GM12873 (cell line): ENCODE data around the gene KLF13.

Experiments
- TF ChIP-seq, protein P1 (sequence below): IDR thresholded peaks from 2 replicates; pipeline ENCODE4 v1.5.1; 2012; ENCODE audit warnings: low read depth, mild to moderate bottlenecking, moderate library complexity, low read length, control low read depth; ENCODE audit not compliant: insufficient read depth; ENCODE audit errors: missing control alignments

Gene KLF13

DNA sequence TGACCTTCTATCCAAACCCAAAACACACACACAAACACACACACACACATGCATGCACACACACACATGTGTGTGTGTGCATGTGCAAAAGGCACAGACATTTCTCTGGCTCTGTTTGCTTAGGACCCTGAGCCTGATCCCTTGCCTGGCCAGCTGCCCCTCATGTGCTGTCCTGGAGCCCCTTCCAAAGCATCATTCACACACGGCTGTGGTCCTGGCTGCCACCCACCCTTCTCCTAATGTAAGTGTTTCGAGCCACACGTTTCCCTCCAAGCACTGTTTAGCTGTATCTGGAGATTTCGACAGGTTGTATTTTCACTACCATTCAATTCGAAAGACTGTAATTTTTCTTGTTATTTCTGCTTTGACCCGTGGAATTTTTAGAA is 45.8 kb upstream of the KLF13 start:
- TF ChIP-seq, protein P1, sequence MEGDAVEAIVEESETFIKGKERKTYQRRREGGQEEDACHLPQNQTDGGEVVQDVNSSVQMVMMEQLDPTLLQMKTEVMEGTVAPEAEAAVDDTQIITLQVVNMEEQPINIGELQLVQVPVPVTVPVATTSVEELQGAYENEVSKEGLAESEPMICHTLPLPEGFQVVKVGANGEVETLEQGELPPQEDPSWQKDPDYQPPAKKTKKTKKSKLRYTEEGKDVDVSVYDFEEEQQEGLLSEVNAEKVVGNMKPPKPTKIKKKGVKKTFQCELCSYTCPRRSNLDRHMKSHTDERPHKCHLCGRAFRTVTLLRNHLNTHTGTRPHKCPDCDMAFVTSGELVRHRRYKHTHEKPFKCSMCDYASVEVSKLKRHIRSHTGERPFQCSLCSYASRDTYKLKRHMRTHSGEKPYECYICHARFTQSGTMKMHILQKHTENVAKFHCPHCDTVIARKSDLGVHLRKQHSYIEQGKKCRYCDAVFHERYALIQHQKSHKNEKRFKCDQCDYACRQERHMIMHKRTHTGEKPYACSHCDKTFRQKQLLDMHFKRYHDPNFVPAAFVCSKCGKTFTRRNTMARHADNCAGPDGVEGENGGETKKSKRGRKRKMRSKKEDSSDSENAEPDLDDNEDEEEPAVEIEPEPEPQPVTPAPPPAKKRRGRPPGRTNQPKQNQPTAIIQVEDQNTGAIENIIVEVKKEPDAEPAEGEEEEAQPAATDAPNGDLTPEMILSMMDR: no peak

DNA sequence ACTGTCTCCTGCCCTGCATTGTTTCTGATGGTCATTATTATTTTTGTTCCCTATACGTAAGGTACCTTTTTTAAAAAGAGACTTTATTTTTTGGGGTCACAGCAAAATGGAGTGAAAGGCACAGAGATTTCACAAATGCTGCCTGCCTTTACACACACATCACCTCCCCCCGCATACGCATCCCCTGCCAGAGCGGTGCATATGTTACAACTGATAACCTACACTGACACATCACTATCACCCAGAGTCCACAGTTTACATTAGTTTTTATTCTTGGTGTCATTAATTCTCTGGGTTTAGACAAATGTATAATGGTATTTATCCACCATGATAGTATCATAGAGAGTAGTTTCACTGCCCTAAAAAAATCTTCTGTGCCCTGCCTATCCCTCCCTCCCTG is 43.6 kb upstream of the KLF13 start:
- TF ChIP-seq, protein P1: no peak

DNA sequence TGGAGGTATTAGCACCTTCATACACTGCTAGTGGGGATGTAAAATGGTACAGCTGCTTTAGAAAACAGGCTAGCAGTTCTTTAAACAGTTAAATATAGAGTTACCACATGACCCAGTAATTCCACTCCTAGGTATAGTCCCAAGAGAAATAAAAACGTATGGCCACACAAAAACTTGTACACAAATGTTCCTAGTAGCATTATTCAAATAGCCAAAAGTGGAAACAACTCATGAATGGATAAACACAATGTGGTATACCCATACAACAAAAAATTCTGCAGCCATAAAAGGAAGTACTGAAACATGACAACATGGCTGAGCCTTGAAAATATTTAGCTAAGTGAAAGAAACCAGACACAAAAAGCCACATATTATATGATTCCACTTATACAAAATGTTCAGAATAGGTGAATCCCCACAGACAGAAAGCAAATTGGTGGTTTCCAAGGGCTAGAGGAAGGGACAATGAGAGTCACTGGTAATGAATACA is 40.8 kb upstream of the KLF13 start:
- TF ChIP-seq, protein P1: no peak

DNA sequence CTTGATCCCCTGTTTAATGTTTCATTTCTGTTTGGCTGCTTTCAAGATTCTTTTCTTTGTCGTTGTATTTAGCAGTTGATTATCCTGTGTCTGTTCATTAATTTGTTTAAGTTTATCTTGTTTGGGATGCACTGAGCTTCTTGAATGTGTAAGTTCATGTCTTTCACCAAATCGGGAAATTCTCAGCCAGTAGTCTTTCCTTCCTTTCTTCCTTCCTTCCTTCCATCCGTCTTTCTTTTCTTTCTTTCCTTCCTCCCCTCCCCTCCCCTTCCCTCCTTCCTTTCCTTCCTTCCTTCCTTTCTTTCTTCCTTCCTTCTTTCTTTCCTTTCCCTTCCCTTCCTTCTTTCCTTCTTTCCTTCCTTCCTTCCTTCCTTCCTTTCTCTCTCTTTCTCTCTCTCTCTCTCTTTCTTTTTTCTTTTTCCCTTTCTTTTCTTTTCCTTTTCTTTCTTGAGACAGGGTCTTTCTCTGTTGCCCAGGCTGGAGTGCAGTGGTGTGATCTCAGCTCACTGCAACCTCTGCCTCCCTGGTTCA is 35.5 kb upstream of the KLF13 start:
- TF ChIP-seq, protein P1: no peak

DNA sequence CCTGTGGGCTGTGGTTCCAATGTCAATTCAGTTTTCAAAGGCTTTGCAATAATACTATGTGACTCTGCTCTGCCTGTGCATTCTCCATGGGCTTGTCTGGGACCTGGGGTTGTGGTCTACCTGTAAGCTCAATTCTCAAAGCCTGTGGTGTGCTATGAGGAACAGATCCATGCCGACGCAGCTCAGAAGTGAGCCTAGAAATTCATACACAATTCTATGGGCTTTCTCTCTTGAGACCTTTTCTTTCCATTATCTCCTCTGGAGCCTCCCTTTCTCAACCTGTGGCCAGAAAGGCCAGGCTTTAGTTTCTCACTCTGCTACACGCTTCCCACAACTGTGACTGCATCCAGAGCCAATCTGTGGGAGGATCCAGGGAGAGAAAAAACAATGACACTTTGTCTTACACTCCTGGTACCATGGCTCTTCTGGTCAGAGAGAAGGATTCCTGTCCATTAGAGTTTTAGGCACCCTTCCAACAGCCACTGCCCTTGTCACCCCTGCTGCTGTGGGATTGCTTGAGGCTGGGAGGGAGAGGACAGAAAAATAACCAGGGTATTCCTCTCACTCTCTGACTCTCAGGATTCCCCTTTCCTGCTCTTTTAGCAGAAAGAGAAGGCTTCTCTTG is 34.1 kb upstream of the KLF13 start:
- TF ChIP-seq, protein P1: no peak

DNA sequence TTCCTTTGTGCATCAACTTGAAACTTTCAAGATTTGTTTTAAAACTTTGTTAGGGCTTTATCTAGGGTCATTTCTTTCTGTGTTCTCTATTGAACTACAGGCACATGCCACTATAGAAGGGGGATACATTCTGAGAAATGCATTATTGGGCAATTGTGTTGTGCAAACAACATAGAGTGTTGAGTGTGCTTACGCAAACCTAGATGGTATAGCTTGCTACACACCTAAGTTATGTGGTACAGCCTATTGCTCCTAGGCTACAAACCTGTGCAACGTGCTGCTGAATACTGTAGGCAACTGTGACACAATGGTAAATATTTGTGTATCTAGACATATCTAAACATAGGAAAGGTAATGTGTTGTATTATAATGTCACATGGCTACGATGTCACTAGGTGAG is 33.0 kb upstream of the KLF13 start:
- TF ChIP-seq, protein P1: no peak

DNA sequence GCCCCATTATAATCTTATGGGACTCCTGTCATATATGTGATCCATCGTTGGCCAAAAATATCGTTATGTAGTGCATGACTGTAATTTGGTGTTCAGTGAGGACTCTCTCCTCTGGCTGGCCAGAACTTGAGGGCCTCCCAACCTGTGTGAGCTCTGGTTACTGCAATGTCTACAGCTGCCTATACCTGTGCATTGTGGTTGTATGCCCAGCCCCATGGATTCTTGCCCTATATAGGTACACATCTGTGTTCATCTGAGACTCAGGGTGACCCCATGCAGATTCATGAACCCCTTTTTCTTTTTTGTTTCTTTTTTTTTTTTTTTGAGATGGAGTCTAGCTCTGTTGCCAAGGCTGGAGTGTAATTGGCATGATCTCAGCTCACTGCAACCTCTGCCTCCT is 32.6 kb upstream of the KLF13 start:
- TF ChIP-seq, protein P1: no peak
